ENCODE measurements around the gene CCDC39.

DNA sequence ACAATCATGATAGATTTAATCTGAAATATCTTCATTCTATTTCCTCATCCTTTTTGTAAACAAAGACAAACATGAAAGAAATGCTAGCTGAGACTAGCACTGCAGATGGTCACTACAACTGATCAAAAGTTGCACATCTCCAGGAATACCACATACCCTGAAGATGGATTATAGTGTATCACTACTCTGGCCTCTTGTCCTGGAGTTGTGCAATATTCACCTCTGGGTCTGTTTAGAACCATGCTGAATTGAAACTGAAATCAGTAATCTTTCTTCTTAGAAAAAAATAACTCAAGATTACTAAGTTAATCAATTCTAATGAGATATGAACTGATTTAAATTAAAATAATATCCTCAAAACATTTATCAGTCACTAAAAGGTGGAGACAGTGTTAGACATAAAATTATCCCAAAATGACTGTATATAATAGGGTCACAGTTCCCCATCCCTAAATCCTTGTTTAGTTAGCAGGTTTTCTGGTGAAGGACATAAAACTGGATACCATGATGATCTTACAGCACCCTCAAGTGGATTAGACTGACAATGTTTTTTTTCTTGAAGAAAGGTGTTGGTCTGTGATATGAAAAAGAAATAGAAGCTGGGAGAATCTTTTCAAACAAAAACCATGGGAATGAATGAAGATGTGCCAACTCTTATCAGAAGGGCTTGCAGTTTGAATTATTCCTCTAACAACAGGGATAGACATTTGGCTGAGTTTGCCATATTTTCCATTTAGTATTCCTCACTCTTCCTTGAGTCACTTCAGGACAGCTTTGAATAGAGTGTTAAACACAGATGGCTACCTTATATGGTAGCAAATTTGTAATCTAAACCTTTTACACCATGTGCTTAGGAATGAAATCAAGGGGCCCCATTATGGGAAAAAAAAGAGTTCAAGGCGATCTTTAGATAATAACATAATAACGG, 84.4 kb downstream of the CCDC39 start:
- TF ChIP-seq, protein P1, sequence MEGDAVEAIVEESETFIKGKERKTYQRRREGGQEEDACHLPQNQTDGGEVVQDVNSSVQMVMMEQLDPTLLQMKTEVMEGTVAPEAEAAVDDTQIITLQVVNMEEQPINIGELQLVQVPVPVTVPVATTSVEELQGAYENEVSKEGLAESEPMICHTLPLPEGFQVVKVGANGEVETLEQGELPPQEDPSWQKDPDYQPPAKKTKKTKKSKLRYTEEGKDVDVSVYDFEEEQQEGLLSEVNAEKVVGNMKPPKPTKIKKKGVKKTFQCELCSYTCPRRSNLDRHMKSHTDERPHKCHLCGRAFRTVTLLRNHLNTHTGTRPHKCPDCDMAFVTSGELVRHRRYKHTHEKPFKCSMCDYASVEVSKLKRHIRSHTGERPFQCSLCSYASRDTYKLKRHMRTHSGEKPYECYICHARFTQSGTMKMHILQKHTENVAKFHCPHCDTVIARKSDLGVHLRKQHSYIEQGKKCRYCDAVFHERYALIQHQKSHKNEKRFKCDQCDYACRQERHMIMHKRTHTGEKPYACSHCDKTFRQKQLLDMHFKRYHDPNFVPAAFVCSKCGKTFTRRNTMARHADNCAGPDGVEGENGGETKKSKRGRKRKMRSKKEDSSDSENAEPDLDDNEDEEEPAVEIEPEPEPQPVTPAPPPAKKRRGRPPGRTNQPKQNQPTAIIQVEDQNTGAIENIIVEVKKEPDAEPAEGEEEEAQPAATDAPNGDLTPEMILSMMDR (IDR thresholded peaks at IDR 0.05) = no peak
- no peak for TF ChIP-seq POLR2A (IDR thresholded peaks at IDR 0.05)
